ENCODE data around the gene SLC25A12.

DNA sequence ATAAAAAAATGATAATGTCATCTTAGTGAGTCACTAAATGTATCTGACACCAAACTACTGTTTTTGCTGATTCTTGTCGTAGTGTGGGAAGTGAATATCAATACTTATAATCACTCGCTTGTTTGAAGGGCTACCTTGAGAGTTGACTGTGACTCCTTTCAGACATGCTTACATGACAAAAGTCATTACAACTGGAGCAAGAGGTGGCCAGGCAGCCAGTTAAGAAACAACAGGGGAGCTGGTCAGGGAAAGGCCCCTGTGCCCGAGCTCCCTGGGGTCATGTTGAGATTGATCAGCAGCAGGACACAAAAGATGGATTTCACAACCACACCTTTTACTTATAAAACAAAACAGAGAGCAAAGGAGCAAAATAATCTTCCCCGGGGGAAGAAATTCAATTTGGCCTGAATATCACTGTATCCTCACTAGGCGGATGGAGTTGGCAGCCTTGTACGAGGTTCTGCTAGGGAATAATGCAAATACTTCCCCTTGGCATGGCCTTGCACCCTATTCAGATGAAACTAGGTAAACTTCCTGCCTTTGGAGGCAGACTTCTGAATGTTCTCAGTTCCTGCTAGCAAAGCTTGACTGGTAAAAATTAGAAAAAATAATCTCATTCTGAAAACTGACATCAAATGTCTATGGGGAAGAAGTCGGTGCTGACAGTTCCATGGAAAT lies 105.6 kb downstream of the SLC25A12 start:
- TF ChIP-seq ELF1 (IDR thresholded peaks at IDR 0.05) (no peak), RAD21 (IDR thresholded peaks at IDR 0.05; ENCODE audit: low read length) (no peak), EZH2phosphoT487 (IDR thresholded peaks at IDR 0.05; ENCODE audit: borderline replicate concordance, low read depth) (no peak), GATA2 (CRISPR knock-in tag; IDR thresholded peaks at IDR 0.05) (no peak), POLR2AphosphoS5 (IDR thresholded peaks at IDR 0.05; ENCODE audit: low read depth, low read length) (no peak)
- TF ChIP-seq, protein P1, sequence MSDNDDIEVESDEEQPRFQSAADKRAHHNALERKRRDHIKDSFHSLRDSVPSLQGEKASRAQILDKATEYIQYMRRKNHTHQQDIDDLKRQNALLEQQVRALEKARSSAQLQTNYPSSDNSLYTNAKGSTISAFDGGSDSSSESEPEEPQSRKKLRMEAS (IDR thresholded peaks at IDR 0.05; ENCODE audit: low read depth), result no peak
- TF ChIP-seq, protein P2, sequence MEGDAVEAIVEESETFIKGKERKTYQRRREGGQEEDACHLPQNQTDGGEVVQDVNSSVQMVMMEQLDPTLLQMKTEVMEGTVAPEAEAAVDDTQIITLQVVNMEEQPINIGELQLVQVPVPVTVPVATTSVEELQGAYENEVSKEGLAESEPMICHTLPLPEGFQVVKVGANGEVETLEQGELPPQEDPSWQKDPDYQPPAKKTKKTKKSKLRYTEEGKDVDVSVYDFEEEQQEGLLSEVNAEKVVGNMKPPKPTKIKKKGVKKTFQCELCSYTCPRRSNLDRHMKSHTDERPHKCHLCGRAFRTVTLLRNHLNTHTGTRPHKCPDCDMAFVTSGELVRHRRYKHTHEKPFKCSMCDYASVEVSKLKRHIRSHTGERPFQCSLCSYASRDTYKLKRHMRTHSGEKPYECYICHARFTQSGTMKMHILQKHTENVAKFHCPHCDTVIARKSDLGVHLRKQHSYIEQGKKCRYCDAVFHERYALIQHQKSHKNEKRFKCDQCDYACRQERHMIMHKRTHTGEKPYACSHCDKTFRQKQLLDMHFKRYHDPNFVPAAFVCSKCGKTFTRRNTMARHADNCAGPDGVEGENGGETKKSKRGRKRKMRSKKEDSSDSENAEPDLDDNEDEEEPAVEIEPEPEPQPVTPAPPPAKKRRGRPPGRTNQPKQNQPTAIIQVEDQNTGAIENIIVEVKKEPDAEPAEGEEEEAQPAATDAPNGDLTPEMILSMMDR (IDR thresholded peaks at IDR 0.05), result no peak
- TF ChIP-seq, protein P3, sequence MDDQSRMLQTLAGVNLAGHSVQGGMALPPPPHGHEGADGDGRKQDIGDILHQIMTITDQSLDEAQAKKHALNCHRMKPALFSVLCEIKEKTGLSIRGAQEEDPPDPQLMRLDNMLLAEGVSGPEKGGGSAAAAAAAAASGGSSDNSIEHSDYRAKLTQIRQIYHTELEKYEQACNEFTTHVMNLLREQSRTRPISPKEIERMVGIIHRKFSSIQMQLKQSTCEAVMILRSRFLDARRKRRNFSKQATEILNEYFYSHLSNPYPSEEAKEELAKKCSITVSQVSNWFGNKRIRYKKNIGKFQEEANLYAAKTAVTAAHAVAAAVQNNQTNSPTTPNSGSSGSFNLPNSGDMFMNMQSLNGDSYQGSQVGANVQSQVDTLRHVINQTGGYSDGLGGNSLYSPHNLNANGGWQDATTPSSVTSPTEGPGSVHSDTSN (IDR thresholded peaks at IDR 0.05), result no peak
- TF ChIP-seq, protein P4, sequence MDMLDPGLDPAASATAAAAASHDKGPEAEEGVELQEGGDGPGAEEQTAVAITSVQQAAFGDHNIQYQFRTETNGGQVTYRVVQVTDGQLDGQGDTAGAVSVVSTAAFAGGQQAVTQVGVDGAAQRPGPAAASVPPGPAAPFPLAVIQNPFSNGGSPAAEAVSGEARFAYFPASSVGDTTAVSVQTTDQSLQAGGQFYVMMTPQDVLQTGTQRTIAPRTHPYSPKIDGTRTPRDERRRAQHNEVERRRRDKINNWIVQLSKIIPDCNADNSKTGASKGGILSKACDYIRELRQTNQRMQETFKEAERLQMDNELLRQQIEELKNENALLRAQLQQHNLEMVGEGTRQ (IDR thresholded peaks at IDR 0.05; ENCODE audit: borderline replicate concordance, low read depth, low read length), result no peak
- TF ChIP-seq, protein P5, sequence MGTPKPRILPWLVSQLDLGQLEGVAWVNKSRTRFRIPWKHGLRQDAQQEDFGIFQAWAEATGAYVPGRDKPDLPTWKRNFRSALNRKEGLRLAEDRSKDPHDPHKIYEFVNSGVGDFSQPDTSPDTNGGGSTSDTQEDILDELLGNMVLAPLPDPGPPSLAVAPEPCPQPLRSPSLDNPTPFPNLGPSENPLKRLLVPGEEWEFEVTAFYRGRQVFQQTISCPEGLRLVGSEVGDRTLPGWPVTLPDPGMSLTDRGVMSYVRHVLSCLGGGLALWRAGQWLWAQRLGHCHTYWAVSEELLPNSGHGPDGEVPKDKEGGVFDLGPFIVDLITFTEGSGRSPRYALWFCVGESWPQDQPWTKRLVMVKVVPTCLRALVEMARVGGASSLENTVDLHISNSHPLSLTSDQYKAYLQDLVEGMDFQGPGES (IDR thresholded peaks at IDR 0.05; ENCODE audit: low read depth, low read length), result no peak
